ENCODE measurements around the gene OR3A3. TPM values are rescaled to one million over a fixed set of nuclear protein-coding genes. Genes with fewer than 3 reads are reported as not detected.
"Not testable (repeated sequence)": the region's sequence is repeated elsewhere in the genome, so short reads cannot be mapped to it uniquely, and the experiment has no call there.

The OR3A3 gene
- polyA plus RNA-seq (ENCODE audit: insufficient read length in 3 of 3): under 1 TPM in 1 of 3 donors, not detected in 2; 0.06 TPM

DNA sequence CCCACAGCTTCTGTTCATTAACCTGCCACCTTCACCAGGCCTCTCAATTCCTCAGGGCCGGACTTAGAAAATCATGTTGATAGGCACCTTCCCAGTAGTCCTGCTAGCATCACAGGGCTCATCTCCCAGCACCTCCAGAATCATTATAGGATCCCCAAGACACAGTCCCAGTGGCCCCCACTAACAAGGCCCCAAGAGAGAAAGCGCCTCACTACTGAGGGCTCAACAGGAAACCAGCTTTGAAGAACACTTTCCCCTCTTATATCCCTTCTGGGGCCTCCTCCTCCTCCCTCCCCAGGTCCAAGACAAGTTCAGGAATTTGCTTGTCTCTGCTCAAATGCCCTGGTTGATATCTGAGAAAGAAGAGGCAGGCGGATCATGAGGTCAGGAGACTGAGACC lies at the start of gene OR3A3:
OR3A3 (plus strand) TSS at position 301 of the 400 bp plus-strand sequence.
- no peak for DNase-seq (ENCODE audit: low read depth in 3 of 3, low spot score in 2 of 3)

DNA sequence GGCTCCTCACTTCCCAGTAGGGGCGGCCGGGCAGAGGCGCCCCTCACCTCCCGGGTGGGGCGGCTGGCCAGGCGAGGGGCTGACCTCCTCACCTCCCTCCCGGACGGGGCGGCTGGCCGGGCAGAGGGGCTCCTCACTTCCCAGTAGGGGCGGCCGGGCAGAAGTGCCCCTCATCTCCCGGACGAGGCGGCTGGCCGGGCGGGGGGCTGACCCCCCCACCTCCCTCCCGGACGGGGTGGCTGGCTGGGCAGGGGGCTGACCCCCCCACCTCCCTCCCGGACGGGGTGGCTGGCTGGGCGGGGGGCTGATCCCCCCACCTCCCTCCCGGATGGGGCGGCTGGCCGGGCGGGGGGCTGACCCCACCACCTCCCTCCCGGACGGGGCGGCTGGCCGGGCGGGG lies 40.0 kb upstream of the OR3A3 start:
- DNase-seq (ENCODE audit: low read depth in 3 of 3, low spot score in 2 of 3): not testable (repeated sequence)

DNA sequence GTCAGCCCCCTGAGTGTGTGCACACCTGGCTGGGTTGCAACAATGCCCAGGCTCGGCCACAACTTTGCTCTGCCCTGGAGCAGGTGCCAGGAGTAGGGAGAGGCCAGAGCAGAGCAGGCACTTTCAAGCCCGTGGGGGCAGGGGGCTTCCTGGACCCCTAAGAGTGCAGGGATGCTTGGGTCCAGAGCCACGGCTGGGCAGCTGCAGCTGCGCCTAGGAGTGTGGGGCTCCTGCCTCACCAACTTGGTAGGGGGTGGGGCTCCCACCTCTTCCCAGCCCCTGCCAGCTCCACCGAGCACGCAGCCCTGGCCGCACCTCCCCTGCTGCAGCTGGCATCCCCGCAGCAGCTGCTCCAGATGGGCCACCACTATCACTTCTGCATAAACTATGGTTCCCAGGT lies 32.8 kb upstream of the OR3A3 start:
- no peak for DNase-seq (ENCODE audit: low read depth in 3 of 3, low spot score in 2 of 3)

DNA sequence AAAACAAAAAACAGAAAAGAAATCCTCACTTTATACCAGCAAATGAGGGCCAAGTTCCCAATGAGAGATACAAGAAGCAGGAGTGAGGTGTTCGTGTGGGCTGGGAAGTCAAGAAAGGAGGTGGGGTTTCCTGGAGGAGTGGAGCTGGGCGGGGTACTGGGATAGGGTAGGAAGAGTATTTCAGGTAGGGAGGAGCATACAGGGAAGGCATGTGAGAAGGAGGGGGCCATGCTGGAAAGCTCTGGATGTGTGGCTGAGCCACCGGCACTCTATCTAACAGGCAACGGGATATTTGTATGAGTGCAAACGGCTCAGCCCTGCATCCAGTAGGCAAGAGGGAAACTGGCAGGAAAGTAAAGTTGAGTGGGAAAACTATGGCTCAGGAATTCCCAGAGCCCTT lies 29.2 kb upstream of the OR3A3 start:
- DNase-seq (ENCODE audit: low read depth in 3 of 3, low spot score in 2 of 3): no peak

DNA sequence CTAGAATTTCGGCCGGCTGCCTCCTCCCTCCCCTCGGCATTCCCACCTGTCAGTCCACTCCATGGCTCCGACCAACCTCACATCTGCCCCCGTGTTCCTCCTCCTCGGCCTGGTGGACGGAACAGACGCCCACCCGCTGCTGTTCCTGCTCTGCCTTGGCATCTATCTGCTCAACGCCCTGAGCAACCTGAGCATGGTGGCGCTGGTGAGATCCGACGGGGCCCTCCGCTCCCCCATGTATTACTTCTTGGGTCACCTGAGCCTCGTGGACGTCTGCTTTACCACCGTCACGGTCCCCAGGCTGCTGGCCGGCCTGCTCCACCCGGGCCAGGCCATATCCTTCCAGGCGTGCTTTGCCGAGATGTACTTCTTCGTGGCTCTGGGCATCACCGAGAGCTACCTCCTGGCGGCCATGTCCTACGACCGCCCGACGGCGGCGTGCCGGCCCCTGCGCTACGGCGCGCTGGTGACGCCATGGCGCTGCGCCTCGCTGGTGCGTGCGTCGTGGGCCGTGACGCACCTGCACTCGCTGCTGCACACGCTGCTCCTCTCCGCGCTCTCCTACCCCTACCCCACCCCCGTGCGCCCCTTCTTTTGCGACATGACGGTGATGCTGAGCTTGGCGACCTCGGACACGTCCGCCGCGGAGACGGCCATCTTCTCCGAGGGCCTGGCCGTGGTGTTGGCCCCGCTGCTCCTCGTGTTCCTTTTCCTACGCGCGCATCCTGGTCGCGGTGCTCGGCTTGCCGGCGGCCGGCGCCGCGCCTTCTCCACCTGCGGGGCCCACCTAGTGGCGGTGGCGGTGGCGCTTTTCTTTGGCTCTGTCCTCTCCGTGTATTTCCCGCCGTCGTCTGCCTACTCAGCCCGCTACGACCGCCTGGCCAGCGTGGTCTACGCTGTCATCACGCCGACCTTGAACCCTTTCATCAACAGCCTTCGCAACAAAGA lies 25.0 kb upstream of the OR3A3 start, which contains the start of gene OR3A2:
OR3A2 (minus strand) TSS at position 440 of the 948 bp plus-strand sequence.
- DNase-seq (ENCODE audit: low read depth in 3 of 3, low spot score in 2 of 3): no peak

DNA sequence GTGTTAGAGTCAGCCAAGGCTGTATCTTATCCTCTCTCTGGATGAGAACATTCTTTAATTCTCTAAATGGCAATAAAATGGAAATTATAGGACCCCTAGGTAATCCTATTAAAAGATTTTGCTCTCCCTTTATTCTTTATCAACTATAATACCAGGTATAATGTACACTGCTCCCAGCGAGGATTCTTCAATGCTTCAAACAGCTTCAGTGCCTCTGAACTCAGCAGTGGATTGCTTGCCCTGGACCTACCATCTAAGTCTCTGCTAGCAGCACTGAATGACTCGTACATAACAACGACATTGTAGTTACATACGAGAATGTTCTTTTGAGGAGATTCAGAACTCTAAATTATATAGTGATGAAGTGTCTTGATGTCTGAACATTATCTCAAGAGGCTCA lies 21.4 kb upstream of the OR3A3 start:
- DNase-seq (ENCODE audit: low read depth in 3 of 3, low spot score in 2 of 3): no peak

DNA sequence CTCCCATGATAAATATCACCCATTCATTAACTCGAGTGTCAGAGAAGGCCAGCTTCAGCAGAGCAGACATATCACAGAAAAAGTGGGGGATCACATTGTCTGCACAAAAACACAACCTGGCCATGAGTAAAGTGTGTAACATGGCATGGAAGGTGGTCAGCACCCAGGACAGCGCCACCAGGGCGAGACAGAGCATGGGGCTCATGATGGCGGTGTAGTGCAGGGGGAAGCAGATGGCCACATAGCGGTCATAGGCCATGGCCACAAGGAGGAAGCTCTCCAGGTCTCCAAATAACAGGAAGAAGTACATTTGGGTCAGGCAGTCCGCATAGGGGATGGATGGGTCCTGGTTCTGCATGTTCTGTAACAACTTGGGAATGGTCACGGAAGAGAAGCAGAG lies 13.4 kb upstream of the OR3A3 start:
- DNase-seq (ENCODE audit: low read depth in 3 of 3, low spot score in 2 of 3): not testable (repeated sequence)

DNA sequence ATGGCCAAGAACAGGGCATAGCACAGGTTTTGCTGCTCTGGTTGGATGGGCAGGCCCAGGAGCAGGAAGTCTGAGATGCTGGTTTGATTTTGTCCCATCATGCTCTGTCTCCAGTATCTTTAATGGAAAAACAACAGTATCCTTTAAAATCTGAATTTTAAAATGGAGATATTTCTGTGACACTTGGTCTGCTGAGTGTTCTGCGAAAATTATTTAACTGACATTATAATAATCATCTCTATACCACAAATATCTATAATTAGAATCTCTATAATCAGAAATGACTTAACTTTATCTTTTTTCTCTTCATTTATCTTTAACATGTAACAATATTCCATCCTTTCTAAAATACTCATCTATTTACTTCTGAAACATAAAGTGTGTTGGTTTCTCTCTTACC lies 12.9 kb upstream of the OR3A3 start, which contains the start of gene OR1E1:
OR1E1 (minus strand) TSS at position 101 of the 400 bp plus-strand sequence; CDS start at position 101, 0 bp downstream.
- DNase-seq (ENCODE audit: low read depth in 3 of 3, low spot score in 2 of 3): no peak

DNA sequence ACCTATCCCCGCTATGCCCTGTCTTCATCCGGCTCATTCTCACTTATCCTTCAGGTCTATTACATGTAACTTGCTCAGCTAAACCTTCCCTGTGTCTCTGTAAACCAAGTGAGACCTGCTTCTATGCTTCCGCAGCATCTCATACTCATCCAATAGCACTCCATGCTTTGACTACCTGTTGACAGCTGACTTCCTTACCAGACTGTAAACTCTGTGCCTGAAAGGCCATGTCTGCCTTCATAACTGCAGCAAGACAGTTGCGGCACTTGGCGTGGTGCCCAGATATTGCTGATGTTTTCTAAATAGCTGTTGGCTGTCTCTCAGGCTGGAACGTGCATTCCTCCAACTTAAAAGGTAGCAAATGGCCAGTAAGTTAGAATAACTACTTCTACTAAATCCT lies 11.1 kb upstream of the OR3A3 start:
- DNase-seq (ENCODE audit: low read depth in 3 of 3, low spot score in 2 of 3): no peak

DNA sequence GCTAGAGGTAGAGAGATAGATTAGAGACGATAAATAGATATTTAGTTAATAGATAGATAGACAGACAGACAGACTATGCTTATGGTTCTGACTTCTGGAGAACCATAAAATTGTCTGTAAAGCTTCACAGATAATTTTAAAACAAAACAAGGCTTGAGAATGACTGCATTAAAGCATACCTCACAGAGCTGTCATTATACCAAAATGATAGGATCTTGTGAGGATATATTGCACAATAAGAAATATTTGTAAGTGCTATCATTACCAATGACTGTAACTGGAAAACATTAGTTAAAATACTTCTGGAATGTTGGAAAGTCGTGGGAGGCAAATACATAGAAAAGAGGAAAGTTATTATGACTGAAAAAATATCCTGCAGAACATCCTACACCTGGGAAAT lies 9.4 kb upstream of the OR3A3 start:
- no peak for DNase-seq (ENCODE audit: low read depth in 3 of 3, low spot score in 2 of 3)

DNA sequence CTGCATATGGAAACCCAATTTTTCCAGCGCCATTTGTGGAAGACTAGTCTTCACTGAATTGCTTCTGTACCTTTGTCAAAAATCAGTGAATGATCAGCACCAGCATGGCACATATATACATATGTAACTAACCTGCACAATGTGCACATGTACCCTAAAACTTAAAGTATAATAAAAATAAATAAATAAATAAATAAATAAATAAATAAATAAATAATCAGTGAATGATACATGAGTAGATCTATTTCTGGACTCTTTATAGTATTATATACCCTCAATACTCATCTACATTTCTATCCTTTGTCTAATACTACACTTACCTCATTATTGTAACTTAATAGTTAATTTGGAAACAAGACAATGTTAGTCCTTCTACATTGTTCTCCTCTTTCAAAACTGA lies 7.3 kb upstream of the OR3A3 start:
- DNase-seq (ENCODE audit: low read depth in 3 of 3, low spot score in 2 of 3): not testable (repeated sequence)

DNA sequence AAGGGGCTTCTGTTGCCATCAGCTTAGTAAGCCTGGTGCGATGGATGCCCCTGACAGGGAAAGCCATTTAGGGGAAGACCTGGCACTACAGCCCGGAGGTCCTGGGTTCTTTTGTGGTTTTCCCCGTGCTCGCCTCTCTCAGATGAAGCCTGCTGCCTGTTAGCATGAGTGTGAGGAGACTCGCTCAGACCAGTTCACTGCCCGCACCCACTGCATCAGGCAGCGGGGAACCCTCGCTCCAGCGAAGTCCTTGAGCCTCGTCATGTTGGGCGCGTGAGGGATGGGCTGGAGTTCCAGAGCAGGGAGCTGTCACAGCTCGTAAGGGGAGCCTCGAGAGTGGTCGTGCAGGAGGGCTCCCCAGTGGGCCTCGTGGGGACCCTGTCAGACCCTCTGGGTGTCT lies 1.0 kb downstream of the OR3A3 start:
- not testable (repeated sequence) for DNase-seq (ENCODE audit: low read depth in 3 of 3, low spot score in 2 of 3)

DNA sequence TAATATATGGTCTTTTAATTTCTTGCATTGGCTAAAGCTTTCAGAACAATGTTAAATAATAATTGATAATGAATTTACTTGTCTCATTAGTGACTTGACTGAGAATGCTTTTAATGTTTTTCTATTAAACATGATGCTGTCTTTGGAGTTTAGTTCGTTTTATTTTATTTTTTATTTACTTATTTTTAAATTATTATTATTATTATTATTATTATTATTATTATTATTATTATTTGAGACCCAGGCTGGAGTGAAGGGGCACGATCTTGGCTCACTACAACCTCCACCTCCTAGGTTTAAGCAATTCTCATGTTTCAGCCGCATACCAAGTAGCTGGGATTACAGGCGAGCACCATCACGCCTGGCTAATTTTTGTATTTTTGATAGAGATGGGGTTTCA lies 4.4 kb downstream of the OR3A3 start:
- no peak for DNase-seq (ENCODE audit: low read depth in 3 of 3, low spot score in 2 of 3)

DNA sequence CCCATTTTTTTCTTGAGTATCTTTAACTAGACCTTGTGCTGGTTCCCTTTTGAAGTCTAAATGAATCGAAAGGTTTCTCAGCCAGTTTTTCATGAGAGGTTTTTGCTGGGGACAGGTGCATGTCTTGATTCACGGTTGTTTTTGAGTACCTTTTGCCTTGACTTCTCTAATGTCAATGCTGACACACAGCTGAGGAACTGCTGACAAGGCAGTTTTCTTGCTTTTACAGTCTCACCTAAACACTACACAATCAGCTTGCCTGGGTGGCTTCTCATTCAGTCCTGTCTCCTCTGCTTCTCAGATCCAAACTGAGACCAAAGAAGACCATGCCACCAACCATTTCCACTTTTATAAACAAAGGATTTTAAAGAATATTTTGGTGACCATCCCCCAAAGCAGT lies 7.1 kb downstream of the OR3A3 start:
- DNase-seq (ENCODE audit: low read depth in 3 of 3, low spot score in 2 of 3): no peak

DNA sequence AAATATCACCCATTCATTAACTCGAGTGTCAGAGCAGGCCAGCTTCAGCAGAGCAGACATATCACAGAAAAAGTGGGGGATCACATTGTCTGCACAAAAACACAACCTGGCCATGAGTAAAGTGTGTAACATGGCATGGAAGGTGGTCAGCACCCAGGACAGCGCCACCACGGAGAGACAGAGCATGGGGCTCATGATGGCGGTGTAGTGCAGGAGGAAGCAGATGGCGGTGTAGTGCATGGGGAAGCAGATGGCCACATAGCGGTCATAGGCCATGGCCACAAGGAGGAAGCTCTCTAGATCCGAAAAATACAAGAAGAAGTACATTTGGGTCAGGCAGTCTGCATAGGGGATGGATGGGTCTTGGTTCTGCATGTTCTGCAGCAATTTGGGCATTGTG lies 22.0 kb downstream of the OR3A3 start:
- not testable (repeated sequence) for DNase-seq (ENCODE audit: low read depth in 3 of 3, low spot score in 2 of 3)

DNA sequence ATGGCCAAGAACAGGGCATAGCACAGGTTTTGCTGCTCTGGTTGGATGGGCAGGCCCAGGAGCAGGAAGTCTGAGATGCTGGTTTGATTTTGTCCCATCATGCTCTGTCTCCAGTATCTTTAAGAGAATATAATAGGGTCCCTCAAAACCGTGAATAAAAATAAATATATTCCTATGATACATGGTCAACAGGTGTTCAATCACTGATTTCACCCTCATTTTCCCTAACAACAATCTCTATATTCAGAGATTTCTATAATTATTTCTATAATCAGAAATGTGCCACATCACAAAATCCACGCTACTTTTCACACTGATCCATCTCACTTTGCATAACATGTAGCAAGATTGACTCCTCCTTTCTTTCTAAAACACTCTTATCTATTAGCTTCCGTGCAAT lies 22.6 kb downstream of the OR3A3 start, which contains the start of gene OR1E2:
OR1E2 (minus strand) TSS at position 101 of the 400 bp plus-strand sequence; CDS start at position 101, 0 bp downstream.
- DNase-seq (ENCODE audit: low read depth in 3 of 3, low spot score in 2 of 3): no peak

DNA sequence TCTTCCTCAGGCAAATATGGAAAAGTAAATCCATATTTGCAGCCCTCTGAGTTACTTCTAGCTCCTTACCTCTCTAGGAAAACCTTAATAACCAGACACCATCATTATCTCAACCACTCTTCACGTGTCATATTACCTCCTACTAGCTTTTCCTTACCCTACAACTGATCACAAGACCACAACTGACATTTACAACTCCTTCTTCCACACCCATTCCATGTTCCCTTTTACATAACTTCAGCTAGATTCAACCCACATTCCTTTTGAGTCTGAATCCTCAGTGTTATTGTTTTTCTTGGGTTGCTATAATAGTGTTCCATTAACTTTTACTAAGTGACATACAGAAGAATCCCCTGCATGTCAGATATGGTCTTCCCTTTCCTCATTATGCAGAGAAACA lies 27.2 kb downstream of the OR3A3 start:
- no peak for DNase-seq (ENCODE audit: low read depth in 3 of 3, low spot score in 2 of 3)

DNA sequence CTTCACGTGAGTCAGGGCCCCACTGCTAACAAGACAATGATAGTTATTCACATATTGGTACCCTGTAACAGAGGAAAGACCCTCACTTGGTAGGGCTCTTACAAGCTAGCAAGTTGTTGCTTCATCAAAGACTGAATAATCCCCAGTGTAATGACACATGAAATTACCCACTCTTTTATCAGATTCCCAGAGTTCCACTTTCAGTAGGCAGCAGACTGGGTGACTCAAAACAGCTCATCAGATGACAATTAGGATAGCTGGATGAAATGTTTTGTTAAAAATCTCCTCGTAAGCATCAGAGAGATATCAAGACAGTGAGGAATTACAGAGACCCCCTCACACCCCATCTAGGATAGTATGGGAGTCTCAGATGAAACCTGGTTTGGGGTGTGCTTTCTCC lies 29.3 kb downstream of the OR3A3 start:
- DNase-seq (ENCODE audit: low read depth in 3 of 3, low spot score in 2 of 3): no peak

DNA sequence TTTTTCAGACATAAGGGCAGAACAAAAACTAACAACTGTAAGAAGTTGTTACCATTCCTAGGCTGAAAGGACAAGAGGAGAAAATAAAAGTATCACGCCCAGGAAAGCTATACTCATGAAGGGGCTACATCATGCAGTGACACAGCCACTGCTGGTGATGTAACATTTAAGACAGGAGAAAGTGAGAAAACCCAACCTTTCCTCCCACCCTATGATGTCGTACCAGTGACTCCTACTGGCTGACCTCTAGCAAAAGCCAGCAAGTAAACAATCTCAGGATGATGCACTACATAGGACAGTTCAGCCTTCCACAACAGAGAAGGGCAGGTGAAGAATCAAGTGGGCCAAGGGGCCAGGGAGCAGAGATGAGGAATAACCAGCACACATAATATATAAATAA lies 36.5 kb downstream of the OR3A3 start:
- no peak for DNase-seq (ENCODE audit: low read depth in 3 of 3, low spot score in 2 of 3)

DNA sequence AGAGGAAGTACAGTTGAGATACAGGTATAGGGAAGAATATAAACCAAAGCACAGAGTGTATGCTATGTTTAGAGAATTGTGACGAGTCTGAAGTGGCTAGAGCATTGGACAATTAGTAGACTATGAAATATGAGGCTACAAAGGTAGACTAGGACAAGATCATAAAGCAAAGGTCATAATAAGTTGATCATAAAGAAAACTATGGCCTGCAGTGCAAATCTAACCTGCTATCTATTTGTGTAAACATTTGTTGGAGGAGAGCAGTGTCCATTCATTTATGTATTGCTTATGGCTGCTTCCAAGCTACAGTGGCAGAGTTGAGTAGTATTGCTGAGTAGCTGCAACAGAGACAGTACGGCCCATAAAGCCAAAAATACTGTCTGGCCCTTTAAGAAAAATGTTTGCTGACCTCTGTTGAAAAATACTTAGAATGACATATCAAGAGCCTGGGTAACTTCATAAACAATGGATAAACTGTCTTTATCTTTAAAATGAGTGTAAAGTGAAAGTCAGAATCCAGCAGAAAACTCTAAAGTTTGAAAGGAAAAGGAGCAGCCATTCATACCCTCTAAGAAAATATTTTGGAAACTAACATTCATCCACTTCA lies 37.0 kb downstream of the OR3A3 start:
- no peak for DNase-seq (ENCODE audit: low read depth in 3 of 3, low spot score in 2 of 3)

DNA sequence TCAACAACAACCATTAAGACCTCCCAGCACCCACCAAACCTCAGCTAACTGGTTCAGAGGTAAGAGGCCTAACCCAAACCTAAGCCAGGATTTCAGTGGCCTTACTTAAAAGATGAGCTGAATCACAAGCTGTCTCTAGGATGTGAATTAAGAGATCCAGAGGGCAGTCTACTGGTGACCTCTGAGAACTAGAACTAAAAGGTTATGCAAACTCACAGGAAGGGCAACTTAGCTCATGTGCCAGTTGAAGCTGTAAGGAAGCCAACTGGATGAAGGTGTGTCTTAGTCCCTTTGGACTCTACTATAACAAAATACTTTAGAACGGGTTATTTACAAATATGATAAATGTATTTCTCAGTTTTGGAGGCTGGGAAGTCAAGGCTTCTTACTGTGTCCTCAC lies 55.2 kb downstream of the OR3A3 start:
- not testable (repeated sequence) for DNase-seq (ENCODE audit: low read depth in 3 of 3, low spot score in 2 of 3)

DNA sequence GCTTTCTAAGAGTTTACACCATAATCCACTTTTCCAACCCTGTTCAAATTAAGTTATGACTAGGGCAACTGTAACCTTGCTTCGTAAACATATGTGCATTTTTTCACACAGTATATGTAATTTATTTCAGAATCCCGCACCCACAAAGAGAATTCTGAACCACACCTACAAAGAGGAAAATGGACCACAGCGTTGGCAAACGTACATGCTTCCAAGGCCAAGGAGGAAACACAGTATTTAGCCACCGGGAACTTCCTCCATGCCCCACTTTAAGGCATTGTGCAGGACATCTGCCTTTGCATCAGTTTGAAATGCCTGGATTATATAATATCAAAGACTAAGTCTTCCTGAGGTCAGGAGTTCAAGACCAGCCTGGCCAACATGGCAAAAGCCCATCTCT lies 58.4 kb downstream of the OR3A3 start:
- no peak for DNase-seq (ENCODE audit: low read depth in 3 of 3, low spot score in 2 of 3)
